ENCODE results near the gene ZNF460.
A peak's percentile ranks its signal among the peaks of the same experiment; 100 is the strongest.

Gene ZNF460

DNA sequence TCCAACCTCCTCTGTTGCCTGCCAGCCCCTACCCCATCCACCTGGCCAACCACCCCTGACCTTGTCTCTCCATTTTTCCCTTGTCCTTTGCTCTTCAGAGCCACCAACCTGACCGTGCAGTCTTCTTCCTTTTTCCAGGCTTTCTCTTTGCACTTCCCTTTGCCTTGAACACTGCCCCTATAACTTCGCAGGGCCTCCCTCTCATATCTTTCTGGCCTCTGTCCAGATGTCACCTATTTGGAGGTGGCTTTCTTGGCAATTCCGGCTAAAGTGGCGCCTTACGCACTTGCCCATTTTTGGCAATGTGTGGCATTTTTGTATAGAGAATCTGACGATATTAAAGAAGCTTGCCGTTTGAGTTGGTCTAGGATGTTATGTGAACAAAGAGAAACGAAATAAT, 40.8 kb downstream of the ZNF460 start:
- Histone ChIP-seq H3K4me2 (ENCODE audit: low read length) (peak overlapping the region; percentile 86), H3K79me2 (peaks cover 32% of the 10 kb centered on the region), H3K9ac (peak overlapping the region; percentile 89), H3K27me3 (ENCODE audit: control insufficient read depth, insufficient read depth, low read length) (no peaks in the 10 kb centered on the region), H3K9me3 (ENCODE audit: control insufficient read depth, low read length) (no peaks in the 10 kb centered on the region), H3K36me3 (ENCODE audit: control insufficient read depth, insufficient read depth, low read length) (no peaks in the 10 kb centered on the region), H3K4me1 (peaks cover 3% of the 10 kb centered on the region), H2AFZ (peak overlapping the region; percentile 94), H3K27ac (peak overlapping the region; percentile 91), H3K4me3 (ENCODE audit: low read depth, low read length) (peak overlapping the region; percentile 94)
- TF ChIP-seq, protein P1, sequence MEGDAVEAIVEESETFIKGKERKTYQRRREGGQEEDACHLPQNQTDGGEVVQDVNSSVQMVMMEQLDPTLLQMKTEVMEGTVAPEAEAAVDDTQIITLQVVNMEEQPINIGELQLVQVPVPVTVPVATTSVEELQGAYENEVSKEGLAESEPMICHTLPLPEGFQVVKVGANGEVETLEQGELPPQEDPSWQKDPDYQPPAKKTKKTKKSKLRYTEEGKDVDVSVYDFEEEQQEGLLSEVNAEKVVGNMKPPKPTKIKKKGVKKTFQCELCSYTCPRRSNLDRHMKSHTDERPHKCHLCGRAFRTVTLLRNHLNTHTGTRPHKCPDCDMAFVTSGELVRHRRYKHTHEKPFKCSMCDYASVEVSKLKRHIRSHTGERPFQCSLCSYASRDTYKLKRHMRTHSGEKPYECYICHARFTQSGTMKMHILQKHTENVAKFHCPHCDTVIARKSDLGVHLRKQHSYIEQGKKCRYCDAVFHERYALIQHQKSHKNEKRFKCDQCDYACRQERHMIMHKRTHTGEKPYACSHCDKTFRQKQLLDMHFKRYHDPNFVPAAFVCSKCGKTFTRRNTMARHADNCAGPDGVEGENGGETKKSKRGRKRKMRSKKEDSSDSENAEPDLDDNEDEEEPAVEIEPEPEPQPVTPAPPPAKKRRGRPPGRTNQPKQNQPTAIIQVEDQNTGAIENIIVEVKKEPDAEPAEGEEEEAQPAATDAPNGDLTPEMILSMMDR (IDR thresholded peaks at IDR 0.05) = no peak

DNA sequence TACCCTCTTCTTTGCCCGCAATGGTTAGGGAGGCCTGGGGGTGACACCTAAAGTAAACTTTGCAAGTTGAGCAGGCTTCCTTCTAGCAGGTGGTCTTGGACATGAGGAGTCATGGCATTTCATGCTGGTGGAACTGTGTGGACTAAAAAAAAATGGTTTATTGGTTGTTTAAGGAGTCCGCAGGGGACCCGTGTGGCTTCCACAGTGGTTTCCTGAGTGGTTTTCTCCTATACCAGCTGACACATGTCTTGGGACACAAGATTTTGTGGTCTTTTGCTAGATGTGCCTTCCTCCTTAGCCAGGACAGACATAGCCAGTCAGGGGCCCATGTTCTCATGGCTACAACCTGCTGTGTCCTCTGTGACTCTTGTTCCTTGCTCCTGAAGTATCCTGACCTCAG, 41.5 kb downstream of the ZNF460 start:
- TF ChIP-seq, protein P1 (IDR thresholded peaks at IDR 0.05) = no peak
- Histone ChIP-seq H3K36me3 (ENCODE audit: control insufficient read depth, insufficient read depth, low read length) (no peaks in the 10 kb centered on the region), H3K9ac (no peak overlapping the region), H3K27ac (peak overlapping the region; percentile 91), H3K4me3 (ENCODE audit: low read depth, low read length) (peak overlapping the region; percentile 94), H3K79me2 (peaks cover 32% of the 10 kb centered on the region), H2AFZ (no peak overlapping the region), H3K9me3 (ENCODE audit: control insufficient read depth, low read length) (no peaks in the 10 kb centered on the region), H3K4me1 (peaks cover 3% of the 10 kb centered on the region), H3K27me3 (ENCODE audit: control insufficient read depth, insufficient read depth, low read length) (no peaks in the 10 kb centered on the region), H3K4me2 (ENCODE audit: low read length) (peak overlapping the region; percentile 86)

DNA sequence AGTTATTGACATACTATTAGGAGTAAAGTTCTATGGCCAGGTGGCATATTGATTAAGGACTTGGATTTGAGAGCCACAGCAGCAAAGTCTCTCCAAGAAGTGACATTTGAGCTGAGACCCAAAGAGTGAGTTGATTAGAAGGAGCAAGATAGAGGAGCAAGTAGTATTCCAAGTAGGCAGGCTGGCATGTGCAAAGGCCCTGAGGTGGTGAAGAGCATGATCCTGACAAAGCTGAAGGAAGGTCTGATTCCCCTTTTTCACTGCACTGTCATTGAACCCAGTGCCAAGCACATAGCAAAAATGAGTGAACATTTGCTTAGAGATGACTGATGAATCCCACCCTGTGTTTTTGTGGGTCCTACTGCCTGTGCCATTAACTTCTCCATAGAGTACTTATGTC, 44.7 kb downstream of the ZNF460 start:
- Histone ChIP-seq H3K9me3 (ENCODE audit: control insufficient read depth, low read length) (no peaks in the 10 kb centered on the region), H3K9ac (no peak overlapping the region), H3K36me3 (ENCODE audit: control insufficient read depth, insufficient read depth, low read length) (no peaks in the 10 kb centered on the region), H2AFZ (no peak overlapping the region), H3K4me2 (ENCODE audit: low read length) (no peak overlapping the region), H3K27me3 (ENCODE audit: control insufficient read depth, insufficient read depth, low read length) (no peaks in the 10 kb centered on the region), H3K27ac (no peak overlapping the region), H3K4me3 (ENCODE audit: low read depth, low read length) (no peak overlapping the region), H3K79me2 (peaks cover 32% of the 10 kb centered on the region), H3K4me1 (no peaks in the 10 kb centered on the region)
- TF ChIP-seq, protein P1 (IDR thresholded peaks at IDR 0.05) = no peak

DNA sequence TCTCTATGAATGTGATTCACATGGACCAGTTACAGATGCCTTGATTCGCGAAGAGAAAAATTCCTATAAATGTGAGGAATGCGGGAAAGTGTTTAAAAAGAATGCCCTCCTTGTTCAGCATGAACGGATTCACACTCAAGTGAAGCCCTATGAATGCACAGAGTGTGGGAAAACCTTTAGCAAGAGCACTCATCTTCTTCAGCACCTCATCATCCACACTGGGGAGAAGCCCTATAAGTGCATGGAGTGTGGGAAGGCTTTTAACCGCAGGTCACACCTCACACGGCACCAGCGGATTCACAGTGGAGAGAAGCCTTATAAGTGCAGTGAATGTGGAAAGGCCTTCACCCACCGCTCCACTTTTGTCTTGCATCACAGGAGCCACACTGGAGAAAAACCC, 47.7 kb downstream of the ZNF460 start:
- TF ChIP-seq, protein P1 (IDR thresholded peaks at IDR 0.05) = no peak
- Histone ChIP-seq H3K4me3 (ENCODE audit: low read depth, low read length) (no peak overlapping the region), H3K36me3 (ENCODE audit: control insufficient read depth, insufficient read depth, low read length) (no peaks in the 10 kb centered on the region), H3K9ac (no peak overlapping the region), H3K27me3 (ENCODE audit: control insufficient read depth, insufficient read depth, low read length) (no peaks in the 10 kb centered on the region), H3K79me2 (peaks cover 8% of the 10 kb centered on the region), H2AFZ (no peak overlapping the region), H3K9me3 (ENCODE audit: control insufficient read depth, low read length) (no peaks in the 10 kb centered on the region), H3K4me1 (no peaks in the 10 kb centered on the region), H3K27ac (no peak overlapping the region), H3K4me2 (ENCODE audit: low read length) (no peak overlapping the region)

DNA sequence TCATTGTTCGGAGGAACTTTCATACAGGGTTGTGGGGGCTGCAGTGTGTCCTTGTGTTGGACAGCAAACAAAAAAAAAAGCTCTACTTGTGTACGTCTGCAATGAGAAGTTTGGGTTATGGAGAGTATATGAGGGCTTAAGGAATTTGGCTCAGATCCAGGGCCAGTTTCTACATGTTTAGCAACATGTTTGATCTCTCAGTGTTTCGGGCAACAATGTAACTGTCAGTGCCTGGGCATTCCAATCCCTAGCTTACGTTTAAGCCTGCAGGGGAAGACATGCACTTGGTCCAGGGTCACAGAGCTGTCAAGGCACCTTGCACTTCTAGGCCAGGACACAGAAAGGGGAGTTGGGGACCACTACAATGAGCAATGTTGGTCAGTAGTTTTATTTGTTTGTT, 53.9 kb downstream of the ZNF460 start:
- Histone ChIP-seq H3K27ac (no peak overlapping the region), H3K27me3 (ENCODE audit: control insufficient read depth, insufficient read depth, low read length) (no peaks in the 10 kb centered on the region), H3K79me2 (no peaks in the 10 kb centered on the region), H2AFZ (no peak overlapping the region), H3K36me3 (ENCODE audit: control insufficient read depth, insufficient read depth, low read length) (no peaks in the 10 kb centered on the region), H3K4me3 (ENCODE audit: low read depth, low read length) (no peak overlapping the region), H3K9ac (no peak overlapping the region), H3K4me1 (peaks cover 3% of the 10 kb centered on the region), H3K9me3 (ENCODE audit: control insufficient read depth, low read length) (no peaks in the 10 kb centered on the region), H3K4me2 (ENCODE audit: low read length) (no peak overlapping the region)
- TF ChIP-seq, protein P1 (IDR thresholded peaks at IDR 0.05) = no peak
